NCI-H2227 treated with DMSO at 0.1 percent for 48 hours (cell line): ENCODE measurements around the gene ZSCAN26.

Experiments
- DNase-seq: peaks from one replicate; lab custom pipeline; 2025; lab: John Stamatoyannopoulos, UW

The ZSCAN26 gene

DNA sequence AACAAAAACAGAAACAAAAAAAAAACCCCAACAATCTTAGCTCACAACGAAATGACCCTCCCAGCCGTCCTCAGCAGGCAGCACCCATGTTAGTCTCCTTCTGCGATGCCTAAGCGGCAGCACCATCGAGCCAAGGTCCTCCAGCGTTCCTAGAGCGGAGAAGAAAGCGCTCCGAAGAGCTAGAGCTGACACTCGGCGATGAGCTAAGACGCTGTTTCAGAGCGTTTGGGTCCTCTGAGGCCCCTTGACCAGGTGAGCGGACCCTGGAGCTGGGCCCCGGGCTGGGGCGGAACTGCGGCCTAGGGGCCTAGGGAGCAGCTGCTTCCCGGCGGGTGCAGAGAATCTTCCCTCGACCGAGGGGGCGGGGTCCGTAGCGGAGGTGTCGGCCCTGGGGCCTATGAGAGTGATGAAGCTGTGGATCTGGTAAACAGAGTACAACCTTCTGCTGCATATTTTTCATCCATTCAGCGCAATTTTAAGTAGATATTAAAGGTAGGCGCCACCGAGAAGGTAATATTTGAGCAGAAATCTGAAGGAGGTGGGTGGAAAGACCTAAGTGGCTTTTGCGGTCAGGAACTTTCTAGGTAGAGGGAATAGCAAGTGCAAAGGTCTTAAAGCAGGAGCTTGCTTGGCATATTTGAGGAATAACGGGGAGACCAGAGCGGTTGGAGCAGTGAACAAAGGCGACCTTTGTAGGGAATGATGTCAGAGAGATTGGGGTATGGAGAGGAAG lies at the start of gene ZSCAN26:
TSS of gene ZSCAN26 (plus strand) at position 182 of the 733 bp plus-strand sequence. CDS start 4,777 bp downstream, outside the sequence.
- peak; percentile 93 for DNase-seq

DNA sequence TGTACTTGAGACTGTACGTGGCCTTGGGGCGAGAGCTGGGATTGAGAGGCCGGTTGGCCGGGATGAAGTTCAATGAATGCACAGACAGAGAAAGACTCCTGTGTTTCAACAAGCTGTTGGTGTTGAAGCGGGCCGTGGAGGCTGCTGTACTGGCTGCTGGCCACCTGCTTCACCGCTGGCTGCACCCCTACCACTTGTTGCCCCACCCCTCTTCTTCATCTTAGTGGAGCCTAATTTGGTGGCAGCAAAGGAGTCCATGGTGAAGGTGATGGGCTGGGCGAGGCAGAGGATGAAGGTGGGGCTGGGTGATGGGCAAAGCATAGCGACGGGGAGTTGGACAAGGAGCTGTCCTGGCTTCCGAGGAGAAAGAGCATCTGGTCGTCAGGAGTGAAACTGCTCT lies 49.1 kb upstream of the ZSCAN26 start:
- DNase-seq = no peak

- DNase-seq = peak; percentile 79
These were observed 48.4 kb upstream of the ZSCAN26 start for GRCh38 chr6:28218312-28219248.

- DNase-seq = no peak
These were observed 46.4 kb upstream of the ZSCAN26 start for GRCh38 chr6:28220257-28221133.

- DNase-seq = peak; percentile 36
These were observed 42.5 kb upstream of the ZSCAN26 start for GRCh38 chr6:28224131-28225055.

- DNase-seq = peak; percentile 95
These were observed 41.7 kb upstream of the ZSCAN26 start, which contains the start of gene ZSCAN9 for GRCh38 chr6:28225056-28225834. Gene ZSCAN9 (plus strand): TSS chr6:28225275. CDS start chr6:28227085, 1,810 bp downstream.

DNA sequence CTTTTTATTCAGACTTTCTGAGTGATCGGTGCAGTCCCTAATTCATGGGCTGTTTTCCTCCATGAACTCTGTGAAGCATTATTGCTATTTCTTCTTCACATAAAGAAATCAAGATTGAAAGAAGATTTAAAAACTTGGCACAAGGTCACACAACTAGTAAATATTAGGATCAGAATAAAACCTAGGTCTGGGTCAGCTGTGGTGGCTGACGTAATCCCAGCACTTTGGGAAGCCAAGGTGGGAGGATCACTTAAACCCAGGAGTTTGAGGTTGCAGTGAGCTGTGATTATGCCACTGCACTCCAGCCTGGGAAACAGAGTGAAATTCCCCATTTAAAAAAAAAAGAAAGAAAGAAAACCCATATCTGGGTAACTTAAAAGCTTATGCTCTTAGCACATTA lies 40.5 kb upstream of the ZSCAN26 start:
- no peak for DNase-seq

DNA sequence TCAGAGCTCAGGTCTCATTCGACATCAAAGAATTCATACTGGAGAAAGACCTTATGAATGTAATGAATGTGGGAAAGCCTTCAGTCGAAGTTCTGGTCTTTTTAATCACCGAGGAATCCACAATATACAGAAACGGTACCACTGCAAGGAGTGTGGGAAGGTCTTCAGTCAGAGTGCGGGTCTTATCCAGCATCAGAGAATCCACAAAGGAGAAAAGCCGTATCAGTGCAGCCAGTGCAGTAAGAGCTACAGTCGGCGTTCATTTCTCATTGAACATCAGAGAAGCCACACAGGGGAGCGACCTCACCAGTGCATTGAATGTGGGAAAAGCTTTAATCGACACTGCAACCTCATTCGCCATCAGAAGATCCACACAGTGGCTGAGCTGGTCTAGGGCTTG lies 34.2 kb upstream of the ZSCAN26 start:
- DNase-seq = no peak

DNA sequence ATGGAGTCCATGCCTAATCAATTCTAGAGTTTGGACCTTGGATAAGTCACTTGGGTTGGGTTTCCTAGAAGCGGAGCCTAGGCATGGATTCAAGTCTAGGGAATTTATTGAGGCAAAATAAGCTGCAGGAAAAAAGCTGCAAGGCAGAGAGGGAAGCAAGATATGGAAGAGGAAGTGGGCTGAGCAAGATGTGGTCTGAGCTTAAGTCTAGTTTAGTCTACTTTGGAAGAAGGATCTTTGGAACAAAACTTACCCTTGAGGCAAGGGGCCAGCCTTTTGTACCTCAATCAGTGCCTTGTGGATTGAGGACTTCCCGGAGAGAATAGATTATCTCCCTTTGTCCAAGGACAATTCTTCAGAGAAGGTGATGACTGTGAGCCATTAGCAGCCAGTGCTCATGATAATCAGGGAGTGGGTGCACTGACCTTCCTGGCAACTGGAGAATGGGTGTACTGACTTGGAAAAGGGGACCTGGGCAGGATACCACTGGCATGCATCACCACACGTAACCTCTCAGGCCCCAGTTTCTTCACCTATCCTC lies 31.0 kb upstream of the ZSCAN26 start:
- no peak for DNase-seq

- no peak for DNase-seq
These were observed 27.3 kb upstream of the ZSCAN26 start for GRCh38 chr6:28239636-28240035.

- no peak for DNase-seq
These were observed 26.5 kb upstream of the ZSCAN26 start for GRCh38 chr6:28240471-28240870.

- no peak for DNase-seq
These were observed 23.0 kb upstream of the ZSCAN26 start for GRCh38 chr6:28243946-28244345.

DNA sequence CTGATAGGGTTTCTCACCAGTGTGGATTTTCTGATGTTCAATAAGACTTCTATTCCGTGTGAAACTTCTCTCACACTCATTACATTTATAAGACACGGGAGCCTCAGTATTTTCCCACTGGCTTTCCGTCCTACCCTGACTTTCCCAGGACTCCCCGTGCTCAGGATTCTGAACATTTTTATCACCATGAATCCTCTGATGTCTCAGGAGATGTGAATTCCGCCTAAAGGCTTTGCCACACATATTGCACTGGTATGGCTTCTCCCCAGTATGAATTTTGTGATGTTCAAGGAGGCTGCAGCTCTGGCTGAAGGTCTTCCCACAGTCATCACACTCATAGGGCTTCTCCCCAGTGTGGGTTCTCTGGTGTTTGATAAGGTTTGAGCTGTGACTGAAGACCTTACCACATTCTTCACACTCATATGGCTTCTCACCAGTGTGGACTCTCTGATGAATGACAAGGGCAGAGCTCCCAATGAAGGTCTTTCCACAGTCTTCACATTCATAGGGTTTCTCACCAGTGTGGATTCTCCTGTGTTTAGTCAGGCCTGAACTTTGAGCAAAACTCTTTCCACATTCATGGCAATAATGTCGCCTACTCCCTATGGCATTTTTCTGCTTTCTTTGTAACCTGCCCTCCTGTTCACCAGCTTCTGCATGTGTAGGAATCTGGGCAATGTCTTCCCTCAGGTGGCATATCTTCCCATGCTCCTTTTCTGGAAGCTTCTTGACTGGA lies 21.6 kb upstream of the ZSCAN26 start:
- DNase-seq = no peak

- DNase-seq = no peak
These were observed 18.0 kb upstream of the ZSCAN26 start for GRCh38 chr6:28248916-28249315.

DNA sequence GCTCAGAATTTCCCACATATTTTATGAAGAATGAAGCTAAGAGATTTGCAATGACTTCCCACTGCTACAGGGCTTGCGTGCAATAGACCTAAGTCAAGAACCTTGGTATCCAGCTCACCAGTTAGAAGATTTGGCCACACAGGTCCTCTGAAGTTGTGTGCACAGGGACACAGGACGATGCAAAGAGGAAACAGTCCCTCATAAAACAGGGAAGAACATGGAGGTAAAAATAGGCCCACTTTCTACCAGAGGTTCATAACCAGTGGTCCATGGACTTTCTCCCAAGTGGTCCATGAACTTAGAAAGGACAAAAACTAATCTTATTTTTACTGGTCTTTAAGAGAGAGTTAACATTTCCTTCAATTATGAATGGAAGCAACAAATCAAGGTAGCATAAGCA lies 16.2 kb upstream of the ZSCAN26 start:
- DNase-seq = no peak

- DNase-seq = no peak
These were observed 15.3 kb upstream of the ZSCAN26 start for GRCh38 chr6:28251661-28252008.

DNA sequence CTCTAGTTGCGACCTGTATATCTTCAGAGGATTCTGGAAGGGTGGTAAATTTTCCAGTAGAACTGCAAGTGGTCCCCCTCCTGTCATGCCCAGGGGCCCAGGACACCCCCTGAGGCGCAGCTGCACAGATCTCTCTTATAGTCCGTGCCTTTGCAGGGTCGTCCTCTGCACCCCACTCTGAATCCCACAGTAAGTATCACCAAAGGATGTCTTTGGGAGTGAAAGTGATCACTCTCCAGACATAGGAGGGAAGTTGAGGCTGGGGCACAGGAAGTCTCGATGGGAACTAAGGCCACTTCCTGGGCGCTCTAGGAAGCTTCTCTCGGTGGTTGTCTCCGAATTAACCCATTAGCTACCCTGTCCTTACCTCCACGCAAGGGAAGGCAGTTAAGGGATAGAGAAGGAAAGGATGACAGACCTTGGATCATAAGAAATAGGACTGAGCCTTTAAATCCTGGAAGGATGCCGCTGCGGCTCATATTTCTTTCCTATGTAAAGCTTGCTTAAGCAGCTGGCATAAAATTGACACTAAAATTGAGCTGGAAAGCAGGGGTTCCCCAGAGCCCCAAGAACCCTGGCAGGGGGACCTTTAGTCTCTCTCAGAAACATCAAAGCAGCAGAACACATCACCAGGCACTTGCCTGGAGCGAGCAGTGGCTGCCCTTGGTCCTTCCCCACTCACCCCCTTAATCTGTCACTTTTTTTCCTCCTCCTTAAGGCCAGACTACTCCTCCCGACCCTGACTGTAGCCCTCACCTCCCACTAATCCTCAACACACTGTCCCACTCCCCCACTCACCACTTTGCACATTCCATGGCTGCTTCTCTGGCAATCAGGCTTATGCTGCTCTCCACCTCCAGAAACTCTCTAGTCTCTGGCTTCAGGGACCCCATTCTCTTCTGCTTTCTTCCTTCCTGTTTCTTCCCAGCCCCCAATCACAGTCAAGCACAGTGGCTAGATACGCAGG lies 14.7 kb upstream of the ZSCAN26 start, which contains the start of gene ZKSCAN4:
TSS of gene ZKSCAN4 (minus strand) at position 261 of the 967 bp plus-strand sequence. CDS start 289 bp downstream, outside the sequence.
- peak; percentile 83 for DNase-seq

GRCh38 chr6:28254121-28254519 lies 12.8 kb upstream of the ZSCAN26 start:
- no peak for DNase-seq
